Body of pancreas (tissue), 4 donors: ENCODE results near the gene ARHGAP30.

Experiments
- CTCF ChIP-seq, 7 experiments: fragments of 450-650 bp in 4 of 7; fragments of 200-600 bp in 3 of 7; sonication (generic) in 3 of 7; IDR thresholded peaks; one replicate each; pipeline ENCODE4 v1.5.1; 2016 to 2019; ENCODE audit warnings: antibody characterized with exemption in 7 of 7
- POLR2A ChIP-seq, 3 donors: fragments of 450-650 bp; IDR thresholded peaks; one replicate each; pipeline ENCODE4 v1.6.1; 2016; ENCODE audit warnings: antibody characterized with exemption in 3 of 3, mild to moderate bottlenecking in 2 of 3

- TF ChIP-seq POLR2A (IDR thresholded peaks at IDR 0.05) (no peak), CTCF (IDR thresholded peaks at IDR 0.05) (no peak)
These were observed 11.0 kb upstream of the ARHGAP30 start for GRCh38 chr1:161080441-161081405.
